Measurements from ENCODE around the gene SLC16A9.

The SLC16A9 gene

DNA sequence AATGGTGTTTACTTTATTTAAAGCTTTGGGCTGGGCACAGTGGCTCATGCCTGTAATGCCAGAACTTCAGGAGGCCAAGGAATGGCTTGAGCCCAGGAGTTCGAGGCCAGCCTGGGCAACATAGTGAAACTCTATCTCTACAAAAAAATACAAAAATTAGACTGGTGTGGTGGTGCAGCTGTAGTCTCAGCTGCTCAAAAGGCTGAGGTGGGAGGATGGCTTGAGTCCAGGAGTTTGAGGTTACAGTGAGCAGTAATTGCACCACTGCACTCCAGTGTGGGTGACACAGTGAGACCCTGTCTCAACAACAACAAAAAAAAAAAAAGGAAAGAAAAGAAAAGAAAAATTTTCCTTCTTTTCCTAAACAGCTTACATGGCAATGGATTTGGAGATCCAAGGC, 22.0 kb downstream of the SLC16A9 start:
- DNase-seq (ENCODE audit: low spot score) = no peak
- TF ChIP-seq, protein P1, sequence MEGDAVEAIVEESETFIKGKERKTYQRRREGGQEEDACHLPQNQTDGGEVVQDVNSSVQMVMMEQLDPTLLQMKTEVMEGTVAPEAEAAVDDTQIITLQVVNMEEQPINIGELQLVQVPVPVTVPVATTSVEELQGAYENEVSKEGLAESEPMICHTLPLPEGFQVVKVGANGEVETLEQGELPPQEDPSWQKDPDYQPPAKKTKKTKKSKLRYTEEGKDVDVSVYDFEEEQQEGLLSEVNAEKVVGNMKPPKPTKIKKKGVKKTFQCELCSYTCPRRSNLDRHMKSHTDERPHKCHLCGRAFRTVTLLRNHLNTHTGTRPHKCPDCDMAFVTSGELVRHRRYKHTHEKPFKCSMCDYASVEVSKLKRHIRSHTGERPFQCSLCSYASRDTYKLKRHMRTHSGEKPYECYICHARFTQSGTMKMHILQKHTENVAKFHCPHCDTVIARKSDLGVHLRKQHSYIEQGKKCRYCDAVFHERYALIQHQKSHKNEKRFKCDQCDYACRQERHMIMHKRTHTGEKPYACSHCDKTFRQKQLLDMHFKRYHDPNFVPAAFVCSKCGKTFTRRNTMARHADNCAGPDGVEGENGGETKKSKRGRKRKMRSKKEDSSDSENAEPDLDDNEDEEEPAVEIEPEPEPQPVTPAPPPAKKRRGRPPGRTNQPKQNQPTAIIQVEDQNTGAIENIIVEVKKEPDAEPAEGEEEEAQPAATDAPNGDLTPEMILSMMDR (IDR thresholded peaks at IDR 0.05; ENCODE audit: extremely low read depth, missing control alignments) = no peak

DNA sequence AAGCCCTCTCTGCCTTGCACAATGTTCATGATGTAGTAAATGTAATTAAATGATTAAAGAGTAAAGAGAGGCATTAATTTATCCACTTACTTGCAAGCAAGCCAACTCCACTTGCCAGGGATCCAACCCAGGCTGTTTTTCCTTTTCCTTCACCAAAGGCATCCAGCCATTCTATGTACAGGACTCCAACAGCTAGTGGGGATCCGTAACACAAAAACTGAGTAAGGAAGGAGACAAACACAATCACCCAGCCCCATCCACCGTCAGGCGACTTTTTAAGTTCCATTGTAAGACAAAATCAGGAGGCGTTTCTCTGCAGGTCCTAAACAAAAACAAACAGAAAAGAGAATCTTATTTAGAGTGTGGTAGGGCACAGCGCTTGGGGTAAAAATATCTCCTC, 25.6 kb downstream of the SLC16A9 start:
- no peak for DNase-seq (ENCODE audit: low spot score)
- TF ChIP-seq, protein P1 (IDR thresholded peaks at IDR 0.05; ENCODE audit: extremely low read depth, missing control alignments) = no peak

DNA sequence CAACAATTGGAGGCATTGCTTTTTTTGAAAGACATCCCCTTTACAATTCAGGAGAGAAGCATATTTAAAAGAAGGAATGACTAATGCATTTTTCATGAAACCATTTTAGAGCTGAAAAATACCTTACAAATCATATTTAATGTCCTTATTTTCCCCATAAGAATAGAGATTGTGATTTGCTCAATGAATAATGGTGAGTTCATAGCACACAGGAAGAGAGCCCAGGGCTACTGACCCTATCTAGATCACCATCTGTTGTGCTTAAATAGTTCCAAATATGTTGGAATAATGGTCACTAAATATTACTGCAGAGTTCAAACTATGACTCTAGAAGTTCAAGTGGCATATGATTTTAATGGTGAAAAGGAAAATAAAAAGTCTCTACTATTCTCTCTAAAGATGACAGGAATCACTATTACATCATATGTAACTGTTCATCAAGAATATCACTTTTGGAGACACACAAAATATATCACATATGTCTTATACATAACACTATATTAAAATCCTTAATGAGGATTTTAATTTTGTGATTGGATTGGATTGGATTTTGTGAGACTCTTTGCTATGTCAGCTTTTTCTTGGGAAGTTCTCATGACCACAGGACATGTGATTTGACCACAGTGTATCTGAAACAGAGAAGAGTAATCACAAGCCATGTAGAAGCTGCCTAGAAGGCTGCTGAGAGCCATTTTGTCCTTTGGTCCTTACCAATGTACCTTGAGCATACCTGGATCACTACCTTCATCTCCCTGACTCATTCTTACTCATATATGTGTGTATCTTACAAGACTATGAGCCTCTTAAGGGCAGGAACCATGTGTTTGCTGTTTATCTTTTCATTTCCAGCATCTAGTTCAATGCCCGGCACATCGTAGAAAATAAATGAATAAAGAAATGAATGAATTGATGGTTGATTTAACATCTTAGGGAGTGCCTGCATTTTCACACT, 26.4 kb downstream of the SLC16A9 start:
- DNase-seq (ENCODE audit: low spot score) = no peak

DNA sequence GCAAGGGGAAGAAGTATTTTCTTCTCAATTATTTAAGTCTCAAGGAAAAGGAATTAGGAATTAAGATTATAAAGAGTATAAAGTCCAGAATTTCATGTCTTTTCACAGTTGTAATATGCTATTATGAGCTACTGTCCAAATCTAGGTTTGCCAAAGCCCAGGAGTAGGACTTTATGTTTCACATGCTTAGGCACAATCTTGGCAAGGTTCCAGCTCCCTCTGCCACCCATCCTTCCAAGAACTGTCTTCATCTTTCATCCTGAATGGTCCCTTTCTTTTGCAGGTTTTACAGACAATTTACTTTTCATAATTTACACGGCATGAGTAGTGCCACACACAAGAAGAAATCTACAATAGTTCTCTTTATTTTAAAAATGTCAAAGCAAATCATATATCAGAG, 29.5 kb downstream of the SLC16A9 start:
- TF ChIP-seq, protein P1 (IDR thresholded peaks at IDR 0.05; ENCODE audit: extremely low read depth, missing control alignments) = no peak
- DNase-seq (ENCODE audit: low spot score) = no peak

More for the DNA sequence above, 26.4 kb downstream of the SLC16A9 start:
- TF ChIP-seq, protein P1 (IDR thresholded peaks at IDR 0.05; ENCODE audit: extremely low read depth, missing control alignments) = no peak

DNA sequence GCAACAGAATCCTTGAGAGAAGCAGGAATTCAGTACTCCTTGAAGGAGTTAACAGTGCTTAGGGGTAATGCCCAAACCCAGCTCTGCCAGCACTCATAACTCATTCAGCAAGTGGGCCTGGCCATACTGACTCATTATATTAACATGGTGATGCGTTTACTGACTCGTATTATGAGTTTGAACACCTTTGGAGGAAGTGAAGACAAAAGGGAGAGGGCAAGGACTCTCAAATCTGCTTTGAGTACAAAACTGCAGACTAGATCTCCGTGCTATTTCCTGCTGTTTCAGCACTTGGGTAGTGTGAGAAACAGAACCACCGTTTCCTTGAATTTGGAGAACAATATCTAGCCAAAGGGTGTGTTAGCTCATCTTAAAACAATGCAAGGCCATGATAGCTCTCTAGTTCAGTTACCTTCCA, 30.8 kb downstream of the SLC16A9 start:
- TF ChIP-seq, protein P1 (IDR thresholded peaks at IDR 0.05; ENCODE audit: extremely low read depth, missing control alignments) = no peak
- DNase-seq (ENCODE audit: low spot score) = peak; percentile 35

DNA sequence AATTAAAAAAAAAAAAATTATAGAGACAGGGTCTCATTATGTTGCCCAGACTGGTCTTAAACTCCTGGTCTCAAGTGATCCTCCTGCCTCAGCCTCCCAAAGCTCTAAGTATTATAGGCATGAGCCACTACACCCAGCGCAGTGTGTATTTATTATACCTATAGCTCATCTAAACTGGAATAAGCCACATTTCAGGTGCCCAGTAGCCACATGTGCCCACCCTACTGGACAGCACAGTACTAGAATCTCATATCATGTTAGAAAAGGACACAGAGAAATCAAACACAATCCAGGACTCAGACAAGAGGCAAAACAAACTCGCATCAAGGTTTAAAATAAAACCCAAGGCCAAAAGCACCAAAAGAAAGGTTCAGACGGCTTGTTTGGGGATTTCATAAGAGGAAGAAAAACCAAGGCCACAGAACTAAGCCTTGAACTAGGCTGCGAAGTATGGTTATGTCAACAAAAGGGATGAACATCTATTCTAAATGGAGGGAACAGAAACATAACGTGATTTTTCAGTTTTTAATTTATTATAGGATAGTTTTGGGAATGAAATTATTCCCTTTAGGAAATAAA, 32.3 kb downstream of the SLC16A9 start:
- TF ChIP-seq, protein P1 (IDR thresholded peaks at IDR 0.05; ENCODE audit: extremely low read depth, missing control alignments) = no peak
- no peak for DNase-seq (ENCODE audit: low spot score)

DNA sequence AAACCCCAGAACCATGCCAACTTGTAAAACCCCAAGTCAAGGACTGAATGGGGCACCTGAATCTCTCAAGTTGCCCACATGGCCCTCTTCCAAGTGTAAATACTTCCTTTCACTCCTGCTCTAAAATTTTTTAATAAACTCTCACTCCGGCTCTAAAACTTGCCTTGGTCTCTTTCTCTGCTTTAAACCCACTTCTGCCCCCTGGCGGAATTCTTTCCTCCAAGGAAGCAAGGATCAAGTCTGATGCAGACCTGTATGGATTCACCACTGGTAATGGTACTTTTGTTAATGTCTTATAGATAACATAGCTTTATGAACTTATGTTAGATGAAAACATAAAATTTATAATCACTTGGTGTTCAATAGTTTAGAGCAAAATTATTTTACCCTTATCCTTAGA, 33.8 kb downstream of the SLC16A9 start:
- TF ChIP-seq, protein P1 (IDR thresholded peaks at IDR 0.05; ENCODE audit: extremely low read depth, missing control alignments) = no peak
- DNase-seq (ENCODE audit: low spot score) = no peak

Data from GM20000 (cell line).